GM12878 (cell line): ENCODE results near the gene HHAT.

Source experiments
- BCL11A ChIP-seq: IDR thresholded peaks from 2 replicates; pipeline ENCODE4 v1.6.1; 2011; ENCODE audit warnings: low read depth, low read length
- CTCF ChIP-seq, 3 experiments: IDR thresholded peaks in 2 of 3; conservative IDR thresholded peaks in 1 of 3; 2 replicates each; pipeline ENCODE4 v1.5.1; 2011; ENCODE audit warnings: low read depth in 3 of 3, low read length in 3 of 3, mild to moderate bottlenecking in 3 of 3, control low read depth in 2 of 3, moderate library complexity in 2 of 3, inconsistent platforms in 1 of 3, mixed read lengths in 1 of 3; ENCODE audit not compliant: control insufficient read depth in 2 of 3, insufficient read depth in 1 of 3; ENCODE audit errors: extremely low read depth in 1 of 3
- EP300 ChIP-seq, 2 experiments: fragments of 150-350 bp in 1 of 2; IDR thresholded peaks; 2 replicates each; pipeline ENCODE4 v1.6.1; 2011 to 2012; ENCODE audit warnings: low read depth in 2 of 2, low read length in 2 of 2, borderline replicate concordance in 1 of 2, improper control_type of control experiment in 1 of 2, inconsistent platforms in 1 of 2; ENCODE audit not compliant: control insufficient read depth in 1 of 2
- HDAC2 ChIP-seq: fragments of 200-600 bp; sonication (generic); IDR thresholded peaks from 2 replicates; pipeline ENCODE4 v1.6.1; 2017
- MAX ChIP-seq: IDR thresholded peaks from 2 replicates; pipeline ENCODE4 v1.6.1; 2012; ENCODE audit warnings: low read depth, low read length, improper control_type of control experiment
- MXI1 ChIP-seq: fragments of 150-350 bp; IDR thresholded peaks from 2 replicates; pipeline ENCODE4 v1.6.1; 2011; ENCODE audit warnings: low read depth, mild to moderate bottlenecking, inconsistent platforms, low read length, improper control_type of control experiment
- PAX5 ChIP-seq: IDR thresholded peaks from 2 replicates; pipeline ENCODE4 v1.6.1; 2011; ENCODE audit warnings: low read depth, low read length, borderline replicate concordance
- SIN3A ChIP-seq: IDR thresholded peaks from 2 replicates; pipeline ENCODE4 v1.6.1; 2012; ENCODE audit warnings: low read depth, low read length, improper control_type of control experiment
- SP1 ChIP-seq: IDR thresholded peaks from one replicate; pipeline ENCODE4 v1.6.1; 2011; ENCODE audit warnings: low read depth, low read length
- SRF ChIP-seq, 2 experiments: IDR thresholded peaks; 2 replicates each; pipeline ENCODE4 v1.6.1; 2011; ENCODE audit warnings: low read depth in 2 of 2, low read length in 2 of 2, mild to moderate bottlenecking in 1 of 2, moderate library complexity in 1 of 2
- TCF12 ChIP-seq: IDR thresholded peaks from 2 replicates; pipeline ENCODE4 v1.6.1; 2011; ENCODE audit warnings: low read depth, mild to moderate bottlenecking, low read length
- YY1 ChIP-seq: IDR thresholded peaks from 2 replicates; pipeline ENCODE4 v1.6.1; 2011; ENCODE audit warnings: low read depth, mild to moderate bottlenecking, low read length
- TF ChIP-seq, protein P1 (sequence below): fragments of 450-650 bp; IDR thresholded peaks from 2 replicates; pipeline ENCODE4 v1.6.1; 2017; ENCODE audit warnings: low read depth, mild to moderate bottlenecking, moderate library complexity

- TF ChIP-seq EP300 (IDR thresholded peaks at IDR 0.05; ENCODE audit: borderline replicate concordance in 1 of 2, control insufficient read depth in 1 of 2, low read depth in 2 of 2, low read length in 2 of 2) (no peak), CTCF (IDR thresholded peaks at IDR 0.05 in 2 of 3, conservative IDR thresholded peaks at IDR 0.05 in 1 of 3; ENCODE audit: control insufficient read depth in 2 of 3, extremely low read depth in 1 of 3, insufficient read depth in 1 of 3, low read depth in 3 of 3, low read length in 3 of 3) (no peak), SRF (IDR thresholded peaks at IDR 0.05; ENCODE audit: low read depth in 2 of 2, low read length in 2 of 2) (no peak), BCL11A (no peak), YY1 (no peak), SIN3A (no peak), SP1 (no peak), HDAC2 (no peak), PAX5 (no peak), TCF12 (no peak), MAX (no peak), MXI1 (no peak)
- TF ChIP-seq, protein P1, sequence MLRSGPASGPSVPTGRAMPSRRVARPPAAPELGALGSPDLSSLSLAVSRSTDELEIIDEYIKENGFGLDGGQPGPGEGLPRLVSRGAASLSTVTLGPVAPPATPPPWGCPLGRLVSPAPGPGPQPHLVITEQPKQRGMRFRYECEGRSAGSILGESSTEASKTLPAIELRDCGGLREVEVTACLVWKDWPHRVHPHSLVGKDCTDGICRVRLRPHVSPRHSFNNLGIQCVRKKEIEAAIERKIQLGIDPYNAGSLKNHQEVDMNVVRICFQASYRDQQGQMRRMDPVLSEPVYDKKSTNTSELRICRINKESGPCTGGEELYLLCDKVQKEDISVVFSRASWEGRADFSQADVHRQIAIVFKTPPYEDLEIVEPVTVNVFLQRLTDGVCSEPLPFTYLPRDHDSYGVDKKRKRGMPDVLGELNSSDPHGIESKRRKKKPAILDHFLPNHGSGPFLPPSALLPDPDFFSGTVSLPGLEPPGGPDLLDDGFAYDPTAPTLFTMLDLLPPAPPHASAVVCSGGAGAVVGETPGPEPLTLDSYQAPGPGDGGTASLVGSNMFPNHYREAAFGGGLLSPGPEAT = no peak
Measured at GRCh38 chr1:210412240-210412639, 83.5 kb downstream of the HHAT start.
